Left hindlimb (tissue), 1 donor: ENCODE results near the gene CDKL1.

Experiments
- DNase-seq: peaks from one replicate; pipeline ENCODE4 v3.0.0-alpha.2; 2018

CDKL1 gene

GRCh38 chr14:50354527-50354926 lies 42.2 kb downstream of the CDKL1 start:
- no peak for DNase-seq

GRCh38 chr14:50353126-50353525 lies 43.6 kb downstream of the CDKL1 start:
- no peak for DNase-seq

GRCh38 chr14:50352584-50352983 lies 44.1 kb downstream of the CDKL1 start:
- no peak for DNase-seq

DNA sequence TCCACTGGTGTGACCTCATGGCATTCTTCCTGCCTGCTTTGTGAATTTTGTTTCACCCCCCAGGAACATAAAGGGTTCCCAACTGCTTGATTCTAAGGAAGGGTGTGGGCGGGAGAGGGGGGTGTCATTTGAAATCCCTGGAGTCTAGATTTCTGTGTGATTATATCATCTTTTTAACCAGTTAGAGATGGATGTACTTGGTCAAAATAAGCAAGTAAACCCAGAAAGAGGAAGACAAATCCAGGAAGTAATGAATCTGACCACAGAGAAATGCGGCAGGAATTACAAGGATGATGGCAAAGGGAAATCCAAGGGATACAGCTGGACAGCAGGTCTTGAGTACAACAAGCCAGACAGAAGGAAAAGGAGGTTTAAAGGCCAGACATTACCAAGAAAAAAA lies 45.7 kb downstream of the CDKL1 start:
- no peak for DNase-seq

- DNase-seq = no peak
Observed at GRCh38 chr14:50348933-50349332, 47.7 kb downstream of the CDKL1 start.

- DNase-seq = no peak
Observed at GRCh38 chr14:50347521-50347920, 49.2 kb downstream of the CDKL1 start.

DNA sequence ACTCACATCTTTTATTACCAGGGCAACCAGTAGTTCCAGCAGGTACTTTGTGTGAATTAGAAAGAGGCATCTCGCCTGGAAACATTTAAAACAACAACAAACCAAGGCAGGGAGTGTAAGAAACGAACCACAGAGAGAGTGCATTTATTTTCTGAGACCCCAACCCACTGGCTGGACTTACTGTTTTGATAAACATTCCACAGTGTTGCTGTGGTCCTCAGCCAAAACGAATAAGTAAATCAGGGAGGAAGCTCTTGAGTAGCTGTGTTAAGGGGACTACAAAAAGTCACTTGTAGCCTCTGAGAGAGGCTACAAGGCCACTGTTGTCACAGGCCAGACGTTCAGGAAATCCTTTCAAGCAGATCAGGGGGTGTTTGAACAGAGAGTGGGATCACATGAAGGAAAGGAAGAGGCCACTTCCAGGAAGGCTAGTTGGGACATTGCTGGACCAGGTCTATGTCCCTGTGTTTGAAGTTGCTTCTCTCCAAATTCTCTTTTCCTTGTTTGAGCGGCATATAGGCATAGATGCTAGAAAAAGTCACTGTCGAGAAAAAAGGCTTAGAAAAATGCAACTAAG lies 50.7 kb downstream of the CDKL1 start:
- no peak for DNase-seq

DNA sequence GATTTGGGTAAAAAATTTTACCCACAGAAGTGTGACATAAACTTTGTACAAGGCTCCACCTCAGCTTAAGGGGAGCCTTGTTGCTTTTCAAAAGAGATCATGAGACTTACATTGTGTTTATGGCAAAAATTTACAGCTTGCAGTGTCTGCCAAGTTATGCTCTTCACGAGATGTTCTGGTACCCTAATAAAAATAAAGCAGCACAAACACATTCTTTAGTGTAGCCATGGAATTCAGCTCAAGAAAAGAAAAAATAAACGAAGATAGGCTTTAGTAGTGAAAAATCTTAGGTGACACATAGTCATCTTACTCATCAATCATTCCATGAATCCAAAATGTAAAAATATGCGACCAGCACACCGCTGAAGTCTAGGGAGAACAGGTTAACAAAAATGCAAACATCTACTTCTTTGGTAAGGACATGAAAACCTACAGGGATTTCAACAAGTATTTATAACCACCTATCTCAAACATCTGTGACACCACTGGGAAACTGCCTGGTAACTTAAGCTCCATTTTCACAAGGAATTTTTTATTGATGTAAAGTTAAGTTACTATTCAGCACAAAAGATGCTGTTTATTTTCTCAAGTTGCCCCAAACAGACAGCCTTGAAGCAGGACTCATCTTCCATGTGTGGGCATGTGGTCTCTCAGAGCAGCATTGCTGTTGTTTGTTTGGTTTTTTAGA lies 51.7 kb downstream of the CDKL1 start:
- DNase-seq = no peak

DNA sequence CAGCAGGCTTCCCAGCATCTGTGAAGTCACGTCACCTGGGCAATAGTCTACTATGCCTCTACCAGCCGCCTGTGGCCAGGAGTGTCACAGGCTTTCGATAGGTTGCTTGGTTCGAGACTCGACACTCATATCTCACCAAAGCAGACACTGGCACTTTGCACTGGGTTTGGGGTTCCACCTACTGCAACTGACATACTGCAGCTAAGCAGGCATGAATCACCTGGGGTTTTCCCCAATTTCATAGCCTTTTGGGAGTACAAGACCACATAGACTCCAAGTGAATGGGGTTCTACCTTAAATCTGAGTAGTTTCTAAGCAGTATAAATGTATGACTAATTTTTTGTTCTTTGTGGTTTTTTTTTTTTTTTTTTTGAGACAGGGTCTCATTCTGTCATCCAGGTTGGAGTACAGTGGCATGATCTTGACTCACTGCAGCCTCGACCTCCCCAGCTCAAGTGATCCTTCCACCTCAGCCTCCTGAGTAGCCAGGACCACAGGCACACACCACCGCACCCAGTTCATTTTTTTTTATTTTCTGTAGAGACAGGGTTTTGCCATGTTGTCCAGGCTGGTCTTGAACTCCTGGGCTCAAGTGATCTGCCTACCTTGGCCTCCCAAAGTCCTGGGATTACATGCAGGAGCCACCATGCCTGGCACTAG lies 52.4 kb downstream of the CDKL1 start:
- no peak for DNase-seq

- DNase-seq = no peak
Observed at GRCh38 chr14:50343434-50343833, 53.2 kb downstream of the CDKL1 start.

GRCh38 chr14:50342221-50343078 lies 54.2 kb downstream of the CDKL1 start:
- peak; percentile 63 for DNase-seq

GRCh38 chr14:50340963-50341362 lies 55.7 kb downstream of the CDKL1 start:
- no peak for DNase-seq

DNA sequence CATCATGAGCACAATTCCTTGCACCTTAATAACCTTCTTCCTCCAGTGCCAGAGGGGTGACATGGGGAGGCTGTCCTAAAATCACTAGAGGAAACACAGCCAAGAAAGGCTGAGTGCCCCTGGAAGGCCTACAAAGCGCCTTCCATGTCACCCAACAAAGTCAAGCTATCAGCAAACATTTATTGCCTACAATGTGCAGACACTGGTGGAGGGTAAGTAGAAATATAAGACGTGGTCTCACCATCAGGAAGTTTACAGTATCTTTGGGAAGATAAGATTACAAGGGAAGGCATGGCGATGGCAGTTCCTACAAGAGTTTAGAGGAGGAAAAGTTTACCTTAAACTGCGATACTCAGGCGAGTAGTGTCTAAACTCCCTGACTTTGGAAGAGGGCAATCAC lies 56.6 kb downstream of the CDKL1 start:
- no peak for DNase-seq

DNA sequence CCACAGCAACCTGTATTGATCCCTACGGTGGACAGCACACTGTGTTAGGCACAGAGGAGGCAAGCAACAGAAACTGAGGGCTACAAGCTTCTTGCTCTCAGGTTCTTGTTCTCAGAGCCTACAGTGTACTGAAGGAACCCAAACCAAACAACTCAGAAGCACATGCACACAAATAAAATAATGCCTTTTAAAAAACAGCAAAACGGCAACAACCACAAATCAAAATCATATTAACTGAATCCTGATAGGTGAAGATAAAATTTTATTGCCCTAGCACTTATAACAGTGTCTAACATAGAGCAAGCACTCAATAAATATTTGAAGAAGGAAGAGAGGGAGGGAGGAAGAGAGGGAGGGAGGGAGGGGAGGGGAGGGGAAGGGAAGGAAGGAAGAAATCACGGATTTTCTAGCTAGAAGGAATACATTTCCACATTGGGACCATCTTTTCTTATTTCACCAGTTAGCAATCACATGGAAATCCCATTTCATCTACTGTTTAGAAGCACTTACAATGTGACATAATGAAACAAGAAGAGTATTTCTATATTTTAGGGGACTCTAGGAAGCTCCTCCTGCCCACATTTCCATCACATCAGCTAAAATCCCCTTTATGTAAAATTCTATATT lies 57.4 kb downstream of the CDKL1 start:
- DNase-seq = no peak

DNA sequence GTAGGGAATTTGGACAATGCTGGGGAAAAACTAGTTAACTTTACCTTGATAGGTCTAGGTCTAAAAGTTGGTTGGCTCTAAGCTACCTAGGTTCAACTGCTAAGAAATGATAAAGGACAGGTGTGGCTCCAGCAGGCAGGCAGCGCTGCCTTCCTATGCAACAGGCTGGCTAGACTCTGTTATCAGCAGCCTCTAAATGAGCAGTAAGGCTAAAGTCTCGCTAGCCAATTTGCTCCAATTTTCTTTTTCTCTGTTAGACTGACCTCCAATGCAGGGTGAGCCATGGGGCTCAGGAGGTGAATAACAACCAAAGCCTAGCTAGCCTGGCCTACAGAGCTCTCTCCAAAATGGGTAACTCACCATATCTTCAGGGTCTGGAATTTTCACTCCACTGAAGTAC lies 58.1 kb downstream of the CDKL1 start:
- no peak for DNase-seq

- DNase-seq = peak; percentile 65
Observed at GRCh38 chr14:50335989-50336824, 60.5 kb downstream of the CDKL1 start.

GRCh38 chr14:50335389-50335788 lies 61.3 kb downstream of the CDKL1 start:
- DNase-seq = peak; percentile 73

GRCh38 chr14:50334211-50334610 lies 62.5 kb downstream of the CDKL1 start:
- DNase-seq = no peak

- no peak for DNase-seq
Observed at GRCh38 chr14:50333014-50333509, 63.6 kb downstream of the CDKL1 start.

GRCh38 chr14:50331596-50331995 lies 65.1 kb downstream of the CDKL1 start:
- DNase-seq = no peak

DNA sequence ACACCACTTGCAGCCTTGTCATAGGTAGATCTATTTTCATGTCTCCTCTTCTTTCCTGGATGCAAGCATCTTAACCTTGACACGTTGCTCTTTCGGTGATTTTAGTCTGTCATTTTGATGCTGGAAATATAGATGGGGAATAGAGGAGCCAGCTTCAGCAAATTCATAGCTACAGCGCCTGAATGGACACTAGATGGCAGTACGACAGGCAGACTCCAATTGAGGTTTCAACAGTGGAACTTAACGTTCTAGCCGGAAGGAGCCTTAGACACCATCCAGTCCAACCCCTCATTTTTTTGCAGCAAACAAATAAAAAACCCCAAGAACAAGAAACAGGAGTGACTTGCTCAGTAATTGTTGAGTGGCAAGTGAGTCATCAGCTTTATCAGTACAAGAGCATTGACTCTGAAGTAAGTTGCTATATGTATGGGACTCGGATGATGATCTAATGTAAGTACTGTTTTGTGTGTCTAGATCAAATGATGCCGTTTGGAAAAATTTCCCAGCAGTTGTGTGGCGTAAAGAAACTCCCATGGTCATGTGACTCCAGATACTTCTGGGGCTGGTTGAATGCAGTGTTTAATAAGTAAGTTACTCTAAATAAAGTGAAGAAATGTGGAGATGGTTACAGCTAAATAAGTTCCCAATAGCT lies 75.5 kb downstream of the CDKL1 start:
- DNase-seq = peak; percentile 65
